Activated T-cell treated with anti-CD3 and anti-CD28 coated beads, Interleukin-2, amount 50 U/mL, for 48 hours (primary cell): ENCODE data around the gene ZNF410.
A peak's percentile ranks its signal among the peaks of the same experiment; 100 is the strongest.
"Not testable (repeated sequence)": the region's sequence is repeated elsewhere in the genome, so short reads cannot be mapped to it uniquely, and the experiment has no call there.

Experiments
- DNase-seq, 2 experiments: peaks; one replicate each; pipeline ENCODE4 v3.0.0-alpha.2; 2020

ZNF410 gene

DNA sequence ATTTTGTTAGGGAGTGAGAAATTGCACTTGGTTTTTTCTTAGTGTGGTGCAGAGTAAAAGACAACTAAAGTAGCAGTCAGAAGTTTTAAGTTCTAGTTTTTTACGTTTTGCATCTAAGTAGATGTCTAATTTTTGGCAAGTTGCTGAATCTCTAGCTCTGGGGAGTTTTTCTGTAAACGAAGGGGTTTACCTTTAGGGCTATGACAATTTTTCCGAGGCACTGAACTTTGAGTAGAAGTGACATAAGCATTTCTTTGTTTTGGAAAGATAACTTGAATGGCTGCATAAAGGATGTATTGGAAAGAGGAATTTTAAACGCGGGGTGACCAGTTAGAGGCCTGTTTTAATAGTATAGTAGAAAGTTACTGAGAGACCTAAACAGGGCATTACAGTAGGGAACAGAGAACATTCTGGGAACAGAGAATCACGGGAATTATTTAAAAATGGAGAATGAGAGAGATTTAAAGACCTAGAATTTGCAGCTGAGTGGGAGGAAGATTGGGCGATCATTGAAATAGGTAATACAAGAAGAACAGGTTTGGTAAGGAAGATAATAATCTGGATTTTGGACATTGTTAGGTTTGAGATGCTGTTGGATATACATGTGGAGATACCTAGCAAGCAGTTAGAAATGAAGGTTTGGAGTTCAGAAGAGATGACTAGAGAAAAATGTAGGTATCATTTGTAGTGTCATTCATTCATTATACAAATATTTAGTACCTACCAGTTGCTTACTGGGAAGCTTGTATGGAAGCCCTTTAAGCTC lies 1.2 kb downstream of the ZNF410 start:
- no peak for DNase-seq

DNA sequence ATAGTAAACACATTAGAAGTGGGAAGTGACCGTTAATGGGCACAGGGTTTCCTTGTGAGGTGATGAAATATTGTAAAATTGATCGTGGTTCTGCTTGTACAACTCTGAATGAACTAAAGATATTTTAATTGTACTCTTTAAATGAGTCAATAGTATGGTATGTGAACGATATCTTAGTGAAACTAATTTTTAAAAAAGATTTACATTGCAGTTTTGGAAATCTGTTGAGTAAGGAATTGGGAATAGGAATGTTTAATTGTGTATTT lies 1.7 kb downstream of the ZNF410 start:
- DNase-seq = no peak

DNA sequence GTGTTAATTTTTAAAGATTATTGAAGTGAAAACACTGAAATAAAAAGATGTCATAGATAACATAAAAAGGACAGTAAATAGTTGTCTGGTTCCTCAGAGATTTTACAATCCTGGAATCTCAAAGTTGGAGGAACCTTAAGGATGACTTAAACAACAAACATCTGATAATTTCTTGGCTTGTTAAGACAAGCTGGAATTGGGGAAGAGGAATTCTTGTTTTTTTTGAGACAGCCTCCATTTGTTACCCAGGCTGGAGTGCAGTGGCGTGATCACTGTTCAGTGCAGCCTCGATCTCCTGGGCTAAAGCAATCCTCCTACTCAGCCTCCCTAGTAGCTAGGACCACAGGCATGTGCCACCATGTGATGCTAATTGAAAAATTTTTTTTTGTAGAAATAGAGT lies 2.3 kb downstream of the ZNF410 start:
- no peak for DNase-seq

DNA sequence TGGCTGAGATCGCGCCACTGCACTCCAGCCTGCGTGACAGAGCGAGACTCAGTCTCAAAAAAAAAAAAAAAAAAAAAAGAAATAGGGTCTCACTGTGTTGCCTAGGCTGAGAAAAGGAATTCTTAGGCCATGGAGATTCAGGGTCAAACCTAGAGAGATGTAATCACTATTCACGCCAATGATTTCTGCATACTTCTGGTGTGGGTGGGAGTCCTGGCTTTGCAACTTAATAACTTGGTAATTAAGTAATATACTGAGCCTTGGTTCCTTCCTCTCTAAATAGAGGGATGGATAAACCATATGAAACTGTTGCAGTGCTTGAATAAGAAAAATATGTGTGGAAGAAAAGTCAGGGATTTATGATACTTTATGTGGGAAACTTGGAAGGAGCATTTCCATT lies 2.7 kb downstream of the ZNF410 start:
- no peak for DNase-seq

DNA sequence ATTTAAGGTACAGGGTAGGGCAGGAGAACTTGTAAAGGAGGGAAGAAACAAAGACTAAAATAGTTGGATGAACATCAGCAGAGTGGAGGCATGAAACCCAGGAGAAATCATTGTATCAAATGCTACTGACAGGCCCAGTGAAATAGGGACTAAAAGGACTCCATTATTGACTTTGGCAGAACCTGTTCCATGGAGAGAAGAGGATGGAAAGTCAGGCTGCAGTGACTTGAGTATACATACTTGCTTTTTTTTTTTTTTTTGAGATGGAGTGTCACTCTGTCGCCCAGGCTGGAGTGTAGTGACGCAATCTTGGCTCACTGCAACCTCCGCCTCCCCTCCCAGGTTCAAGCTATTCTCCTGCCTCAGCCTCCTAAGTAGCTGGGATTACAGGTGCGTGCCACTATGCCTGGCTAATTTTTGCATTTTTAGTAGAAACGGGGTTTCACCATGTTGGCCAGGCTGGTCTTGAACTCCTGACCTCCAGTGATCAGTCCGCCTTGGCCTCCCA lies 7.6 kb downstream of the ZNF410 start:
- DNase-seq = not testable (repeated sequence)

DNA sequence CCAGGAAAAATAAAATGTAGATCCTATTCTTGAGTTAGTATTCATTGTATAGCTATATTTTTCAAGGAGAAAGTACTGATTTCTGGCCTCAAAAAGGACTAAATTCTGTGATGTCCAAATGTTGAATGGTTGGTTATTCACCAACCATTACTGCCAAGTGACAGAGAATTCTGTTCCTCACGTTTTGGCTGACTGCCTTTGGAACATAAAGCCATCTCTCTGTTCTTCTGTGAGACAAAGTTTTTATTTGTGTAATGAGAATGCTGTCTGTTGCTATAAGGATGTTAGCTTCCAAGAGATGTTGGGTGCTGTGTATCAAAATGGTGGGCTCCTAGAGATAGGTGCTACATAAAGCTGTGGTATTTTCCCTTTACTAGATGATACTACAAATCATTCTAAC lies 9.3 kb downstream of the ZNF410 start:
- no peak for DNase-seq

DNA sequence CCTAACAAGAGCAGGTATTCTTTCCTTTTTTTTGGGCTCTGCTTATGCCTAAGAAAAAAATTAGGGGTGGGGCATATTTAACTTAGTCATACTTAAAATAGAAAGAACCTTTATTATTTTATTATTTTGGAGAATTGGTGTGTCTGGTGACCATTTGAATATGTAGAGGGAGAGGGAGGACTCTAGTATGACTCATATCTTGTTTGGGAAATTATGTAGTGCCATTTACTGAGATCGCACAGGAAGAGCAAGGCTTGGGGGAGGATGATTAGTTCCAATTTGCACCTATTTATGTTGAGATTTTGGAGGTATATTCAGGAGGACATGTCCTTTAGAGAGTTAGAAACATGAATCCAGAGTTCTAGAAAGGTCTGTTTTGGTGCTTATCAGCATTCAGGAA lies 9.9 kb downstream of the ZNF410 start:
- no peak for DNase-seq

DNA sequence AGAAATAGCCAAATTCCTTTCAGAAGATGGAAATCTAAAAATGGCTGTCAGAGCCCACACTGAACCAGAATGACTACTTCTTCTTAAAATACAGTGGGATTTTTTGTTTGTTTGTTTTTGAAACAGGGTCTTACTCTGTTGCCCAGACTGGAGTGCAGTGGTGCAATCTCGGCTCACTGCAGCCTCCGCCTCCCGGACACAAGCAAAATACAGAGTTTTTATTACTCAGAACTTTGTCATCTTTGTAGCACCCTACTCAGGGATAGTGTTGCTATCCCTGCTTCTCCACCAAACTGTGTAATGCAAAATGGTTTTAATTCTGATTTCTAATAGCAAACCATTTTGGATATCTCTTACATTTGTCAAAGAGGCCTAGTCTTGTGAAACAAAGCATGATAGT lies 16.4 kb downstream of the ZNF410 start:
- no peak for DNase-seq

DNA sequence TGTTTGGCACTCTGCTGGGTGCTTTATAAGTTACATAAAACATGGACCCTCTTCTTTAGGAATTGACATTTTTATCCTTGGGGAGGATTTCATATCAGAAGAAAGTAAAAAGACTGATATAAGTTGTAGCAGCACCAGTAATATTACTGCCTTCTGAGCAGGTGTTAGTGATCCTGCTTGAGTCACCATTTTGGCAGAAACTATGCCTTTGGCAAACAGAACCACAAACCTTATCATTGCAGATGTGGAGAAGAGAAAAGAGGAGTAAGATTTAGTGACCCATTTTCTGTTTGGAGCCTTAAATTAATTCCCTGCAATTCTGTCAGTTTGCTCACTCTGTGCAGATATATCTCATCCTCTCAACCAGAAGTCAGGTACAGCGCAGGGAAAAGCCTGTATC lies 23.0 kb downstream of the ZNF410 start:
- DNase-seq = no peak

DNA sequence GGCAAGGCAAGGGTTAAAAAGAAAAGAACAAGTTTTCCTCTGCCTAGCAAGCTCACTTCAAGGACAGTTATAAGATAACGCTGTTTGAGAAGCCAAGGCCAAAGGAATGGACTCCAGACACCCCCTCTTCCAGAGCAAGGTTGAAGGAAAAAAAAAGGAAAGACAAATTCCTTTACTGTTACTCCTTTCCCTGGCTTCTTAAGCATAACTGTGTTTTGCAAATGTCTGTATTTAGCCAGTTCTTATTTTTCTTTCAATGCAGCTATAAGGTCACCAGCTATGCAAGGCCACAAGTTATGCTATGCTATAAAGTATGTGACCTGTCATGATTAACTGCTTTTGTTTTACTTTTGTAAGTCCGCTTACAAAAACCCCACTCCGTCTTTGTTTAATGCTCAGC lies 26.6 kb downstream of the ZNF410 start:
- no peak for DNase-seq

DNA sequence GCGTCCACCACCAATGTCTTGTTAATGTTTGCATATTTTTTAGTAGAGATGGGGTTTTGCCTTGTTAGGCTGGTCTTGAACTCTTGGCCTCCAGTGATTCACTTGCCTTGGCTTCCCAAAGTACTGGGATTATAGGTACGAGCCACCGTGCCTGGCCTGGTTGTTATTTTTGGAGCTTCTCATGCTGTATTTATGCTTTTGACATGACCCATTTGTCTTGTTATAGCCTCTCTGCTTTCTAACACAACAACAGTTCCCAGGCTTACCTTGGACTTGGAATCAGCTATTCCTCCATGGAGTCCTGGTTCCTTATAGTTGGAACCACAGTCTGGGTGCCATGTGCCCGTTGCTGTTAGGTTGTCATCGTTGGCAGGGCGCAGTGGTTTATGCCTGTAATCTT lies 29.7 kb downstream of the ZNF410 start:
- no peak for DNase-seq

DNA sequence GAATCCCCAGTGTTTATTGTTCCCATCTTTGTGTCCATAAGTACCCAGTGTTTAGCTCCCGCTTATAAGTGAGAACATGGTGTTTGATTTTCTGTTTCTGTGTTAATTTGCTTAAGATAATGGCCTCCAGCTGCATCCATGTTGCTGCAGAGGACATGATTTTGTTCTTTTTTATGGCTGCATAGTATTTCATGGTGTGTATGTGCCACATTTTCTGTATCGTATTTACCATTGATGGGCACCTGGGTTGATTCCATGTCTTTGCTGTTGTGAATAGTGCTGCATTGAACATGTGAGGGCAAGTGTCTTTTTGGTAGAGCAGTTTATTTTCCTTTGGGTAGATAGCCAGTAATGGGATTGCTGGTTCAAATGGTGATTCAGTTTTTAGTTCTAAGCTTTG lies 32.8 kb downstream of the ZNF410 start:
- DNase-seq = not testable (repeated sequence)

DNA sequence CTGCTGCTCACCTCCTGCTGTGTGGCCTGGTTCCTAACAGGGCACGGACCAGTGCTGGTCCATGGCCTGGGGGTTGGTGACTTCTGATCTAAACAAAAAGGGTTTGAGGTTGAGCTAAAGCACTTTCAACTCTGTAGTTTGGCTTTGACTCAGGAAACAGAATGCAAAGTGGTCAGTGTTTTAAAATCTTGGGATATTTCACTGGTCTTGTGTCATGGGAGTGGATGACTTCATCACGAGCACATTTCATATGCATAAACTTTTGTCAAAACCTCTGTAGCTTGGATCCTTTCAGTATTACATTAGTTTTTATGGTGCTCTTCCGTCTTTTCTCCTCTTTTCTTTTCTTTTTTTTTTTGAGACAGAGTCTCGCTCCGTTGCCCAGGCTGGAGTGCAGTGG lies 37.7 kb downstream of the ZNF410 start:
- no peak for DNase-seq

DNA sequence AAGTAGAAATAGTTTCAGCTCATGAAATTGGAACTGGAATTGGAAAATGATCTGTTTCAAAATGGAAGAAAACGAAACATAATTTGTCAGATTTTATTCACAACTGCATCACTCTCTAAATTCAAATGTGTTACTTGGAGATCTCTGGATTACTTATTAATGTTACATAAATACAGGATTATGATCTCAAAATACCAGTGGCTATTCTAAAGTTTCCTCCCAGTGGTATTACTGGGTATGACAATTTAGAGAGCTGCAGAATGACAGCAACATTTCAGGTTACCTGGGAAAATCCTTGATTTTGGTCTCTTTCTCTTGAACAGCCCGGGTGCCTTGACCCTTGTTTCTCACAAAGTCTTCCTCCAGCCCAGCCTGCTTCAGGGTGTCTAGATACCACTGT lies 49.0 kb downstream of the ZNF410 start:
- DNase-seq = no peak

DNA sequence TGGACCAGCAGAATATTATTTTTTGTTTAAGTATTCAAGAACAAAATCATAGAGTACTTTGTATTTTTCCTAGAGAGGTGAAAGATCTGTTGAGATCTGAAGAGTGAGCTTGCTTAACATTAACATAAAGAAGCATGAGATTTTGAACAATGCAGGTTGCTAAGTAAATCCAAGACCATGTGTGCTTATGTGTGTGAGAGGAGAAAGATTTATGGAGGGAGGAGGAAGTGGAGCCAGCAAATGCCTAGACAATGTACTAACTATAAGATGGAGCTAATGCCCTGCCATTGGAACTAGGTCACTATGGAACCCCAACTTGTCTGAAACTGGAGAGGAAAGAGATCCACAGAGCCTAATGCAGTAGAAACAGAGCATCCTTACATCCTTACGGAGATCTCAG lies 49.9 kb downstream of the ZNF410 start:
- no peak for DNase-seq

DNA sequence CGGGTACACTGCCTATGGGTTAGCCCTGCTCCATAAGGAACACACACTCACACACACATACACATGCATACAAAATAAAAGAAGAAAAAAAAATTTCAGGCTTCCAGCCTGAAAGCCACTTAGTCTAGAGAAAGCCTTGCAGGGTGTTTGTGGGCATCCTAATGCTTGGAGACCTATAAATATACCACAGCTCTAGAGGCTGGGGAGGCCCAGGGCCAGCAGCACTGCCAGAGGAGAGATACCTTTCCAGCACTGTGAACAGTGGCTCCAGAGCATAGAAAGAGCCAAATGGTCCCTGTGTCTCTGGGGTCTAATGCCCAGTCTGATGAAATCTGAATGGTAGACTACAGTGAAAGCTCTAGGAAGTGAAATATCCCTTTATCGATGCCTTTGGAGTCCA lies 50.4 kb downstream of the ZNF410 start:
- no peak for DNase-seq

DNA sequence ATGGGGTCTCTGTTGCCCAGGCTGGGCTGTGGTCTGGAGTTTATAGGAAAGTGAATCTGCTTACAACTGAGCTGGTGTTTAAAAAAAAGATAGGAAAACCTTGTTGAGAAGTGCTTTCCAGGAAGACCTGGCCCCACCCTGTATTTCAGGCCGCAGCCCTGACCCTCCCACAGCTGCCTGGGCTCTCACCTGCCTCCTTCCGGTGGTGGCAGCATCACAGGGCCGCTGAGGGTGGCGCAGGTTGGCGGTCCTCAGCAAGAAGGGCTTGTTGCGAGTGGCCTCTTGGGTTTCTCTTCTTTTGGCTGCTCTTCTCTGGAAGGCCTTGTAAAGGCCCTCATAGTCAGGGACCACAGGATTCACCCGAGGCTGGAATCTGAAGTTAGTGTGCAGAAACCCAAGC lies 55.5 kb downstream of the ZNF410 start:
- no peak for DNase-seq

DNA sequence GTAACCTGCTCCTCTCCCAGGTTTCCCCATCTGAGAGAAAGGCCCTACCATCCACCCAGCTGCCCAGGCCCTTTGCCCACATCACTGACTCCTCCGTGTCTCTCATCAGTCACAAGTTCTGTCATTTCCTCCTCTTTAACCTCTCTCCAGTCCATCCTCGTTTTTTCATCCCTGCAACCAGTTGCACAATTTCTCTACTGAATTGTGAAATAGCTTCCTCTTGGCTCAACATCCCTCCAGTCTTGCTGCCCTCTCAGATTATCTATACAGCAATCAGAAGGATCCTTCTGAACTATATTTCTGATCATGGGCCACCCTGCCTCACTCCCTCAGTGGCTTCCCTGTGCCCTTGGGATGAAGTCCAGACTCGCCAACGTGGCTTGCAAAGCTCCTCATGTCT lies 56.4 kb downstream of the ZNF410 start:
- no peak for DNase-seq

DNA sequence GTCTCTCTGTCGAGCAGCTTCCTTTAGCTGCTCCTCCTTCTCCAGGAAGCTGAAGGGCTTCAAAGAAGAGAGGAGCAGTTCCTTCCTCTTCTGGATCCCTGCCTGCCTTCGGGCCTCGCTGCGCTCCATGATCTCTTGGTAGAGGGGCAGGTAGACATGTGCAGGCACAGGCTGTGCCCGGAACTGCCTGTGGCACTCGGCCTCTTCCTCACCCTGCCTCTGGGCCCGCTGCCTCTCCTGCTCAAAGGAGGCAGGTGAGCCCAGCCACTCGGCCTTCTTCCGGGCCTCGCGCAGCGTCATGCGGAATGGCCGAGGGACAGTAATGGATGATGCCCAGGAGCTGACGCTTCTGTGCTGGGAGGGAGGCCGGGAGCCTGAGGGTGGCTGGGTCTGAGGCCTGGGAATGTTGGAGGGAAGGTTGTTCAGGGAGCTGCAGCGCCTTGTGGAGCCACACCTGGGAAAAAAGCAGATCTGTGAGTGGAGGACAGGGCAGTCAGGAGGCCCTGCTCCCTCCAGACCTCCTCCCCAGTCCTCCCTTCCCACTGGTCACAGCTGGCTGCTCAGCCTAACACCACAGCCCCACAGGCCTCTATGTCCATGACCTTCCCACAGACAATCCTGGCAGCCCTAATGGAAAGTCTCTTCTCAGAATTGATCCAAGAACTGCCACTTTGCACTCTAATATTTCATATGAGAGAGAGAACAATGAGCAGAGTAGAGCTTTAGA lies 57.9 kb downstream of the ZNF410 start:
- DNase-seq = no peak

DNA sequence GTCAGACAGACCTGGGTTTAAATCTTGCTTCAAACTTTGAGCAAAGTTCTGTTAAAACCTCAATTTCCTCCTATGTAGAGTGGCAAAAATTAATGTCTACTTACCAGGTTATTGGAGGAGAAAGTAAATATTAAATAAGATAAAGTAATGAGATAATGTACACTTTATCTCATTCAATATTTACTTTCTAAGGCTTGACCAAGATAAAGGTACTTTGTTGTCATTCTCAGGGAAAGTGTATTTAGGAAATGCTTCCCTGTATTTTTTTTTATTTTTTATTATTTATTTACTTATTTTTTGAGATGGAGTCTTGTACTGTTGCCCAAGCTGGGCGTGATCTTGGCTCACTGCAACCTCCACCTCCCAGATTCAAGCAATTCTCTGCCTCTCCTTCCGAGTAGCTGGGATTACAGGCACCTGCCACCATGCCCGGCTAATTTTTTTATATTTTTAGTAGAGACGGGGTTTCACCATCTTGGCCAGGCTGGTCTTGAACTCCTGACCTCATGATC lies 58.6 kb downstream of the ZNF410 start:
- DNase-seq = no peak

DNA sequence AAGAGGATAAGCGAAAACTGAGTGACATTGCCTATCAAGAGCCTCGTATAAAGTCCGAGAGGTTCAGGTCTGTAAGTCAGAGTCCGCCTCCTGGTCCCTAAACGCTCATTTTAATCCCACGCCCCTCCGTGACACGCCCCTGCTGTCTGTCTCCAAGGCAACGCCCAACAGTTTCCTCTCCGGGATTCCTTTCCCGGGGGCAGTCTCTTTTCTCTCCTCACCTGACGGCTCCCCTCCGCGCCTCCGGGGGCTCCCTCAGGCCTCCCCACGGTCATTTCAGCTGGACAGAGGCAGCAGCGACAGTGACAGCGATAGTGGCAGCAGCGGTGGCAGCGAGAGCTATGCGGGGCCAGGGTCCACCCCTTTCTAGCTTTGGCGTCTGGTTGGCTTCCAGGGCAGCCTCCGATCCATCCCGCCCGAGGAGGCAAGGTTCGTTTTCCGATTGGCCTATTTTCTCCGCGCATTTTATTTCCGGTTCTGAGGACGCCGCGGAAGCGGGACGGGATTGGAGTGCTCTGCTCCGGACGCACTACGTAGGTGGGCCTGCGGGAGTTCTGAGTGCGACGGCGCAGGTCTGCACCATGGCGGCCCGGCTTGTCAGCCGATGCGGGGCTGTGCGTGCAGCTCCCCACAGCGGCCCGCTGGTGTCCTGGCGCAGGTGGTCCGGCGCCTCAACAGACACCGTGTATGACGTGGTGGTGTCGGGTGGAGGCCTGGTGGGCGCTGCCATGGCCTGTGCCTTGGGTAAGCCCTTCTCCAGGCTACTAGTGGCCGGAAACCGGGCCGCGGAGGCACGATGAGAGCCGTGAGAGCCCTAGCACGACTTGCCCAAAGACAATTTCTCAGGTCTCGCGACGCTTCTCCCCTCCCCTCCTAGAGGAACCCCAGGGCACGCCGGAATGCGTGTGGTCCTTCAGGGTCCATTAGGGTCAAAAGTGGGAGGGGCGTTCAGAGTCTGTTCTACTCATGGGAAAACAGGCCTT lies 63.4 kb downstream of the ZNF410 start, which contains the start of the genes COQ6 and FAM161B:
TSS of gene COQ6 (plus strand) at position 551 of the 983 bp plus-strand sequence. CDS start at position 582, 31 bp downstream.
TSS of gene FAM161B (minus strand) at position 343 of the 983 bp plus-strand sequence. CDS start at position 275, 68 bp downstream.
- peak; percentile 93 for DNase-seq

DNA sequence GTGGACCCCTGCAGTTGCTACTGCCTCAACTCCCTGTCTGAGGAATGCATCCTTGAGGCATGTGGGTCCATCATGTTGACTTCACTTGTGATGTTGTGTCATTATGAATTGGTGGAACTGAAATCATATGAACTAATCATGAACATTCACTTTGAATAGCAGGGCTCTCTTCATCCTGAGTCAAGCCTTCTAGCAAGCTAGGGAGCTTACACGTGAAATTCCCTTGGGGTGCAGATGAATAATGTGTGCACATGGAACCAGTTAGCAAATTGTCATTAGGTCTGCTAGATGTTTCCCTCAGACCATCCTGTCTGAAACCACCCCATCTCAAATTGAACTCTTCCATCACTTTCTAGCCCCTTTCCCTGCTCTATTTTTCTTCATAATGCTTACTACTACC lies 67.1 kb downstream of the ZNF410 start:
- DNase-seq = no peak

DNA sequence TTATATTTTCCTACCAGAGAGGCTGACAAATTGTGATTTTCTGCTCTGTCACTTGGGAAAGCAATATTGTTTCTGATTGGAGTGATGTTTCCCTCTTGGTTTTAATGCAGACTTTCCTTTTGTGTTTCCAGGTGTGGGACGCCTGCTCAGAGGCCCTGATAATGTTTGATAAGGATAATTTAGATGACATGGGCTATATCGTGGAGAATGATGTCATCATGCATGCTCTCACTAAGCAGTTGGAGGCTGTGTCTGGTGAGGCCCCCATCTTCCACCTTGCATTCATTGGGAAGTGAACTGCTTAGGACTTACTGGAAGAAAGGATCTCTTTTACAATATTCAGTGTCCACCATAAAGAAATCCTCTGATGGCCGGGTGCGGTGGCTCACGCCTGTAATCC lies 69.0 kb downstream of the ZNF410 start:
- DNase-seq = no peak
